Esophagus squamous epithelium (tissue), 4 donors: ENCODE measurements around the gene CTDSPL.

Source experiments
- CTCF ChIP-seq, 6 experiments: fragments of 450-650 bp in 4 of 6; fragments of 200-600 bp in 2 of 6; sonication (generic) in 2 of 6; IDR thresholded peaks; one replicate each; pipeline ENCODE4 v1.5.1; 2016 to 2019; ENCODE audit warnings: antibody characterized with exemption in 6 of 6, mild to moderate bottlenecking in 4 of 6, moderate library complexity in 4 of 6
- POLR2A ChIP-seq, 4 donors: fragments of 450-650 bp; IDR thresholded peaks; one replicate each; pipeline ENCODE4 v1.6.1; 2017; ENCODE audit warnings: antibody characterized with exemption in 4 of 4, mild to moderate bottlenecking in 4 of 4, moderate library complexity in 3 of 4

GRCh38 chr3:38015984-38016383, 154.3 kb downstream of the CTDSPL start:
- TF ChIP-seq CTCF (IDR thresholded peaks at IDR 0.05): no peak
- TF ChIP-seq POLR2A (IDR thresholded peaks at IDR 0.05): no peak
